SU-DHL-6 (cell line): ENCODE data around the gene TRDN.

Experiments used
- H2AFZ ChIP-seq: fragments of 200-600 bp; sonication (generic); 2 replicates; pipeline ENCODE4 v1.6.1; 2014; ENCODE audit warnings: low read depth, mild to moderate bottlenecking, moderate library complexity, mixed read lengths, antibody characterized with exemption, low read length; ENCODE audit not compliant: severe bottlenecking
- H3F3A ChIP-seq: fragments of 200-600 bp; shearing (Covaris generic); 2 replicates; pipeline ENCODE4 v1.6.0; 2016; ENCODE audit warnings: antibody characterized with exemption, mild to moderate bottlenecking; ENCODE audit not compliant: insufficient read depth
- H3K27ac ChIP-seq: fragments of 200-600 bp; sonication (generic); 2 replicates; pipeline ENCODE4 v1.5.1; 2016; ENCODE audit warnings: low read depth, mild to moderate bottlenecking, low read length, moderate library complexity, mixed read lengths
- H3K27me3 ChIP-seq: fragments of 200-600 bp; sonication (generic), shearing (Covaris generic); 2 replicates; pipeline ENCODE4 v1.6.0; 2014; ENCODE audit warnings: mild to moderate bottlenecking, low read length
- H3K36me3 ChIP-seq: fragments of 200-600 bp; sonication (generic); 2 replicates; pipeline ENCODE4 v1.6.1; 2014; ENCODE audit warnings: mild to moderate bottlenecking, low read length, mixed read lengths
- H3K4me2 ChIP-seq: fragments of 300-600, 200-600 bp; shearing (Covaris generic), sonication (generic); 2 replicates; pipeline ENCODE4 v1.6.0; 2014; ENCODE audit warnings: low read length, low read depth, mild to moderate bottlenecking; ENCODE audit not compliant: poor library complexity, severe bottlenecking
- H3K4me3 ChIP-seq: fragments of 200-600 bp; sonication (generic); 2 replicates; pipeline ENCODE4 v1.5.1; 2014; ENCODE audit warnings: antibody characterized with exemption, low read length, mild to moderate bottlenecking, mixed read lengths; ENCODE audit not compliant: insufficient read depth, poor library complexity, severe bottlenecking
- H3K79me2 ChIP-seq: fragments of 200-600 bp; sonication (generic); 2 replicates; pipeline ENCODE4 v1.6.1; 2014; ENCODE audit warnings: mild to moderate bottlenecking, low read length, moderate library complexity; ENCODE audit not compliant: insufficient read depth
- H3K9ac ChIP-seq: fragments of 200-600 bp; sonication (generic); 2 replicates; pipeline ENCODE4 v1.7.0; 2014; ENCODE audit warnings: mild to moderate bottlenecking, low read length
- H3K9me2 ChIP-seq: fragments of 200-600 bp; sonication (generic); replicated peaks from 2 replicates; pipeline ENCODE4 v1.6.1; 2014; ENCODE audit warnings: low read length; ENCODE audit not compliant: insufficient read depth
- H3K9me3 ChIP-seq: fragments of 200-600 bp; sonication (generic); 2 replicates; pipeline ENCODE4 v1.6.1; 2014; ENCODE audit warnings: low read length, mixed read lengths; ENCODE audit not compliant: insufficient read depth
- H4K20me1 ChIP-seq: fragments of 200-600 bp; sonication (generic); 2 replicates; pipeline ENCODE4 v1.6.1; 2014; ENCODE audit warnings: low read depth, mild to moderate bottlenecking, antibody characterized with exemption, low read length, moderate library complexity, mixed read lengths
- EZH2phosphoT487 ChIP-seq: fragments of 200-600 bp; sonication (generic), shearing (Covaris generic); conservative IDR thresholded peaks from 2 replicates; pipeline ENCODE4 v1.6.1; 2018; ENCODE audit warnings: mild to moderate bottlenecking, antibody characterized with exemption, low read length, moderate library complexity, mixed read lengths
- TF ChIP-seq, protein P1 (sequence below): fragments of 200-600 bp; sonication (generic); IDR thresholded peaks from one replicate; pipeline ENCODE4 v1.5.1; 2017; ENCODE audit warnings: antibody characterized with exemption, mild to moderate bottlenecking, low read length, moderate library complexity; ENCODE audit not compliant: insufficient read depth, poor library complexity, severe bottlenecking

Gene TRDN

GRCh38 chr6:123360359-123360758 lies 276.4 kb downstream of the TRDN start:
- no peaks in the 10 kb centered on the region for H3K36me3 ChIP-seq
- no peak overlapping the region for H3K9ac ChIP-seq
- H3K27ac ChIP-seq, result no peak overlapping the region
- no peaks in the 10 kb centered on the region for H3F3A ChIP-seq
- H3K4me2 ChIP-seq, result no peak overlapping the region
- H3K27me3 ChIP-seq, result no peaks in the 10 kb centered on the region
- H4K20me1 ChIP-seq, result no peaks in the 10 kb centered on the region
- no peak overlapping the region for H2AFZ ChIP-seq
- no peak for TF ChIP-seq EZH2phosphoT487
- TF ChIP-seq, protein P1, sequence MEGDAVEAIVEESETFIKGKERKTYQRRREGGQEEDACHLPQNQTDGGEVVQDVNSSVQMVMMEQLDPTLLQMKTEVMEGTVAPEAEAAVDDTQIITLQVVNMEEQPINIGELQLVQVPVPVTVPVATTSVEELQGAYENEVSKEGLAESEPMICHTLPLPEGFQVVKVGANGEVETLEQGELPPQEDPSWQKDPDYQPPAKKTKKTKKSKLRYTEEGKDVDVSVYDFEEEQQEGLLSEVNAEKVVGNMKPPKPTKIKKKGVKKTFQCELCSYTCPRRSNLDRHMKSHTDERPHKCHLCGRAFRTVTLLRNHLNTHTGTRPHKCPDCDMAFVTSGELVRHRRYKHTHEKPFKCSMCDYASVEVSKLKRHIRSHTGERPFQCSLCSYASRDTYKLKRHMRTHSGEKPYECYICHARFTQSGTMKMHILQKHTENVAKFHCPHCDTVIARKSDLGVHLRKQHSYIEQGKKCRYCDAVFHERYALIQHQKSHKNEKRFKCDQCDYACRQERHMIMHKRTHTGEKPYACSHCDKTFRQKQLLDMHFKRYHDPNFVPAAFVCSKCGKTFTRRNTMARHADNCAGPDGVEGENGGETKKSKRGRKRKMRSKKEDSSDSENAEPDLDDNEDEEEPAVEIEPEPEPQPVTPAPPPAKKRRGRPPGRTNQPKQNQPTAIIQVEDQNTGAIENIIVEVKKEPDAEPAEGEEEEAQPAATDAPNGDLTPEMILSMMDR, result no peak
- no peaks in the 10 kb centered on the region for H3K79me2 ChIP-seq
- H3K9me2 ChIP-seq, result no peaks in the 10 kb centered on the region
- no peaks in the 10 kb centered on the region for H3K9me3 ChIP-seq
- H3K4me3 ChIP-seq, result no peak overlapping the region

DNA sequence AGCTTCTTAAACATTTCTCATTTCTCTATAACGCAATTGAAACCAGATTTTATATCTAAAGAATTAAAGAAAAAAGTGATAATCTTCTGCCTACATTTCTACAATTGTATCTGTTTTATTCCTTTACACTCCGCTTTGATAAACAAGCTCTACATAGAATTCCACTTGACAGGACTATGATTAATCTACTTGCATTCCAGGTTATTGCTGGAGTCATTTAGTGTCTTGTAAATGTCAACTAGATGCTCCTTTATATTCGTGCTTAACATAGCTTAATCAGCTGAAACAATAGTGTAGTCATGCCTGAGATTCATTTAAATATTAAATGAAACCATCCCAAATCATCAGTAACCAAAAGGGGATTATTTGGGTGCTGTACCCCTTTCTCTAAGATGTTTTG lies 284.0 kb downstream of the TRDN start:
- H3K9me2 ChIP-seq, result no peaks in the 10 kb centered on the region
- H3K36me3 ChIP-seq, result no peaks in the 10 kb centered on the region
- H3K79me2 ChIP-seq, result no peaks in the 10 kb centered on the region
- H3K4me3 ChIP-seq, result no peak overlapping the region
- H3F3A ChIP-seq, result no peaks in the 10 kb centered on the region
- TF ChIP-seq, protein P1, result no peak
- TF ChIP-seq EZH2phosphoT487, result no peak
- H3K4me2 ChIP-seq, result no peak overlapping the region
- H3K9ac ChIP-seq, result no peak overlapping the region
- H3K27ac ChIP-seq, result no peak overlapping the region
- no peak overlapping the region for H2AFZ ChIP-seq
- H3K27me3 ChIP-seq, result no peaks in the 10 kb centered on the region
- no peaks in the 10 kb centered on the region for H3K9me3 ChIP-seq
- no peaks in the 10 kb centered on the region for H4K20me1 ChIP-seq

- no peak for TF ChIP-seq EZH2phosphoT487
- TF ChIP-seq, protein P1, result no peak
- no peak overlapping the region for H3K27ac ChIP-seq
- no peaks in the 10 kb centered on the region for H3K27me3 ChIP-seq
- H3K4me3 ChIP-seq, result no peak overlapping the region
- H3K79me2 ChIP-seq, result no peaks in the 10 kb centered on the region
- H3F3A ChIP-seq, result no peaks in the 10 kb centered on the region
- H3K9me2 ChIP-seq, result no peaks in the 10 kb centered on the region
- H3K9me3 ChIP-seq, result no peaks in the 10 kb centered on the region
- no peak overlapping the region for H3K9ac ChIP-seq
- H4K20me1 ChIP-seq, result no peaks in the 10 kb centered on the region
- no peaks in the 10 kb centered on the region for H3K36me3 ChIP-seq
- no peak overlapping the region for H2AFZ ChIP-seq
- H3K4me2 ChIP-seq, result no peak overlapping the region
Observed at GRCh38 chr6:123352279-123352678, 284.5 kb downstream of the TRDN start.

DNA sequence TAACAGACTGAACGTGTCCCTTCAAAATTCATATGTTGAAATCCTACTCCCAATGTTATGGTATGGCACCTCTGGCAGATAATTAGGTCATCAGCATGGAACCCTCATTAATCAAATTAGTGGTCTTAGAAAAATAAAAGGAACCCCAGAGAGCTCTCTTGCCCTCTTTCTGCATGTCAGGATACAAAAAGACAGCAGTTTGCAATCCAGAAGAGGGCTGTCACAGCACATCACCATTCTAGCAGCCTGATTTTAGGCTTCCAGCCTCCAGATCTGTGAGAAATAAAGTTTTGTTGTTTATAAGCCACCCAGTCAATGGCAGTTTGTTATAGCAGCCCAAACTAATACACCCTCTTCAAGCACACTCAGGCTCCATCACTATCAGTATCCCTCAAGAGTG lies 292.9 kb downstream of the TRDN start:
- H3K9ac ChIP-seq, result no peak overlapping the region
- H3K27me3 ChIP-seq, result no peaks in the 10 kb centered on the region
- no peaks in the 10 kb centered on the region for H4K20me1 ChIP-seq
- no peaks in the 10 kb centered on the region for H3K79me2 ChIP-seq
- no peaks in the 10 kb centered on the region for H3F3A ChIP-seq
- no peak overlapping the region for H3K27ac ChIP-seq
- no peak overlapping the region for H3K4me3 ChIP-seq
- no peak overlapping the region for H2AFZ ChIP-seq
- no peak overlapping the region for H3K4me2 ChIP-seq
- TF ChIP-seq, protein P1, result no peak
- no peak for TF ChIP-seq EZH2phosphoT487
- H3K9me2 ChIP-seq, result no peaks in the 10 kb centered on the region
- H3K36me3 ChIP-seq, result no peaks in the 10 kb centered on the region
- H3K9me3 ChIP-seq, result no peaks in the 10 kb centered on the region
